HG03064 (cell line): ENCODE results near the gene CCDC87.
A peak's percentile ranks its signal among the peaks of the same experiment; 100 is the strongest.
"Not testable (repeated sequence)": the region's sequence is repeated elsewhere in the genome, so short reads cannot be mapped to it uniquely, and the experiment has no call there.

ENCODE experiments used
- ATAC-seq: cut with Tn5 transposase; IDR thresholded peaks from one replicate; pipeline ENCODE4 v1.9.1; 2021; ENCODE audit warnings: low read depth; ENCODE audit not compliant: unreplicated experiment

CCDC87 gene

GRCh38 chr11:66559142-66559865 is 33.6 kb downstream of the CCDC87 start:
- no peak for ATAC-seq

- no peak for ATAC-seq
Observed at GRCh38 chr11:66557733-66558326, 35.0 kb downstream of the CCDC87 start.

- ATAC-seq: no peak
Observed at GRCh38 chr11:66556086-66556485, 36.8 kb downstream of the CCDC87 start.

GRCh38 chr11:66555416-66555815 is 37.4 kb downstream of the CCDC87 start:
- ATAC-seq: no peak

GRCh38 chr11:66554602-66555001 is 38.3 kb downstream of the CCDC87 start:
- no peak for ATAC-seq

GRCh38 chr11:66550887-66551286 is 42.0 kb downstream of the CCDC87 start:
- ATAC-seq: no peak

GRCh38 chr11:66549696-66550095 is 43.2 kb downstream of the CCDC87 start:
- no peak for ATAC-seq

- no peak for ATAC-seq
Observed at GRCh38 chr11:66548774-66549630, 43.9 kb downstream of the CCDC87 start.

- no peak for ATAC-seq
Observed at GRCh38 chr11:66548041-66548440, 44.8 kb downstream of the CCDC87 start.

GRCh38 chr11:66547662-66548009 is 45.2 kb downstream of the CCDC87 start:
- no peak for ATAC-seq

- ATAC-seq: no peak
Observed at GRCh38 chr11:66546966-66547661, 45.7 kb downstream of the CCDC87 start.

GRCh38 chr11:66546368-66546965 is 46.4 kb downstream of the CCDC87 start, which contains the start of gene ACTN3:
Gene ACTN3, plus strand, starts transcription at chr11:66546903. Its CDS starts 35 bp downstream, at chr11:66546938.
- no peak for ATAC-seq

- ATAC-seq: peak; percentile 77
Observed at GRCh38 chr11:66545701-66546367, 47.0 kb downstream of the CCDC87 start, which contains the start of gene ZDHHC24. Gene ZDHHC24, minus strand, starts transcription at chr11:66546048. Its CDS starts 45 bp downstream, at chr11:66546003.

GRCh38 chr11:66544952-66545351 is 47.9 kb downstream of the CCDC87 start:
- not testable (repeated sequence) for ATAC-seq

GRCh38 chr11:66543263-66544107 is 49.4 kb downstream of the CCDC87 start:
- no peak for ATAC-seq

GRCh38 chr11:66542362-66542761 is 50.5 kb downstream of the CCDC87 start:
- ATAC-seq: no peak

GRCh38 chr11:66541892-66542291 is 51.0 kb downstream of the CCDC87 start:
- no peak for ATAC-seq

- ATAC-seq: not testable (repeated sequence)
Observed at GRCh38 chr11:66540598-66540997, 52.3 kb downstream of the CCDC87 start.
